Measurements from ENCODE around the gene TNKS2.
"Not testable (repeated sequence)": the region's sequence is repeated elsewhere in the genome, so short reads cannot be mapped to it uniquely, and the experiment has no call there.

The TNKS2 gene

GRCh38 chr10:91800756-91801155 is 2.5 kb downstream of the TNKS2 start:
- H3K4me3 ChIP-seq (ENCODE audit: control insufficient read depth, low read depth, low read length), result no peak overlapping the region

DNA sequence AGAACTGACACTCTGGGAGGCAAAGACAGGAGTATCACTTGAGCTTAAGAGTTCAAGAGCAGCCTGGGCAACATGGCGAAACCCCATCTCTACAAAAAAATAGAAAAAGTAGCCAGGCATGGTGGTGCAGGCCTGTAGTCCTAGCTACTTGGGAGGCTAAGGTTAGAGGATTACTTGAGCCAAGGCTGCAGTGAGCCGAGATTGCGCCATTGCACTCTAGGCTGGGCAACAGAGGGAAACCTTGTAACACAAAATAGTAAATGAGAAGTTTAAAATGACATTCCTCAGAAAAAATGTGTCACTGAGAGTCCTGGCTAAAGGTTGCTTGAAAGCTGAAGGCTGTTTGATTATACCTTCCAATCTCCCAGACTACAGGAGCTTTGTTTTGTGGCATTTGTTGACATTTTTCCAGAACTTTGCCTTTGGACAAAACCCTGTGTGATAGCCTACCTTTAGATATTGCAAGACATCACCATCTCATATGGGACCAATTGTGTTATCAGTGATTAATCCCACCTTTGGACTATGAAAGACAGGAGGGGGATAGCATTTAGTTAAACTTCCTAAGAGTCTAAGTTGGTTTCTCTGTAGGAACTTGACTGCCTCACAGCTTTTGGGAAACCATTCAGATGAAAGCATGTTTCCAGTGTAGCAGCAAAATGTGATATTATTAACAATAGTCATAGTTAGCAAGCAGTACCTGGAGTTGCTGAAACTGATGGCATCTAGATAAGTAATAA is 5.3 kb downstream of the TNKS2 start:
- DNase-seq (ENCODE audit: low read depth), result no peak
- no peak overlapping the region for H3K4me3 ChIP-seq (ENCODE audit: control insufficient read depth, low read depth, low read length)
- TF ChIP-seq CTCF (conservative IDR thresholded peaks at IDR 0.05; ENCODE audit: control insufficient read depth, insufficient read depth, low read depth, low read length), result no peak

More at GRCh38 chr10:91800756-91801155, 2.5 kb downstream of the TNKS2 start:
- no peak for DNase-seq (ENCODE audit: low read depth)
- TF ChIP-seq CTCF (conservative IDR thresholded peaks at IDR 0.05; ENCODE audit: control insufficient read depth, insufficient read depth, low read depth, low read length), result no peak

GRCh38 chr10:91804126-91804510 is 5.9 kb downstream of the TNKS2 start:
- no peak overlapping the region for H3K4me3 ChIP-seq (ENCODE audit: control insufficient read depth, low read depth, low read length)
- DNase-seq (ENCODE audit: low read depth), result no peak
- no peak for TF ChIP-seq CTCF (conservative IDR thresholded peaks at IDR 0.05; ENCODE audit: control insufficient read depth, insufficient read depth, low read depth, low read length)

DNA sequence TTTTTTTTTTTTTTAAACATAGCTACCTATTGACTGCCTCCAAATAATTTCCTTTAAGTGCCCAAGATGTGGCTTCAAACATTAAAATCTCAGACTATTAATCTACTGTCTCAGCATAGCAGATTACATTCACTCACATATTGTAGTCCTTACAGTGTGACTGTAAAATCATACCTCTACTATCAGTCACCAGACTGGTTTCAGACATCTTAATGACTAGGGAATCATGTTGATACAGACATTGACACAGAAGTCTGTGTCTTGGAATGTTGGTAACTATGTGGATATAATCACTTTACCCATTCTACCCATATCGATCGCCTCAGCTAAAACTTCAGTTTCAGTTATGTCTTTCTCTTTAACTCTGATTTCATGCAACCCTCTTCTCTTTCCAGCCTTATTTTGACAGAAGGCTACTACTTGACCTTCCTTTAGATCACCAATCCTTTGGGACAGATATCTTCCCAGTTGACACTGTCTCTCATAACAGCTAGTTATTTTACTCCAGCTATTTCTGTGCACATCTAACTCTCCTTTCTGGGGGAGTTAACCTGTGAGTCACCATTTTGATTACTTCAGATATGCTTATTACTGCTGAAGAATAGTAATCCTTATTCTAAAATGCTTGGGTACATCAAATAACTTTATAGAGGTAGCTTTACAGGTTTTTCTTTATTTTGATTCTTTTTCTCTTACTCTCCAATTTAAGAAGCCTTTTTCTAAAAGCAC is 7.0 kb downstream of the TNKS2 start:
- no peak for TF ChIP-seq CTCF (conservative IDR thresholded peaks at IDR 0.05; ENCODE audit: control insufficient read depth, insufficient read depth, low read depth, low read length)
- no peak for DNase-seq (ENCODE audit: low read depth)
- no peak overlapping the region for H3K4me3 ChIP-seq (ENCODE audit: control insufficient read depth, low read depth, low read length)

GRCh38 chr10:91807264-91807663 is 9.0 kb downstream of the TNKS2 start:
- H3K4me3 ChIP-seq (ENCODE audit: control insufficient read depth, low read depth, low read length); DNase-seq (ENCODE audit: low read depth): not testable (repeated sequence)

DNA sequence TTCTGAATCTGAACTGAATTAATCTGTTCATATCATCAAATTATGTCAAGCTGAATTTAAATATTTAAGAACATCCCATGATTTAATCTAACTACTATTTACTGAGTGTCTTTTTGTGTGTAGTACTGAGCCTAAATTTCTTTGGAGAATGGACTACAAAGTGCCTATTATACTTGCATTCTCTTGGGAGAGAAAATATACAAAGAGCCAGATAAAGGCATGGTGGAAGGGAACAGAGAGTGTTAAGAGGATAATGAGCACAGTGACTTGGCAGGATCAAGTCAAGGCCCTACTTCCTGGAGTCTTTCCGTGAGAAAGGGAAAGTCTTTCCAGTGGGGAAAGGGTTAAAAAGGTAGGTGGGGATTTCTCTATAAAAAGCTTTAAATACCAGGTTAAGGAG is 15.0 kb downstream of the TNKS2 start:
- no peak for DNase-seq (ENCODE audit: low read depth)
- no peak overlapping the region for H3K4me3 ChIP-seq (ENCODE audit: control insufficient read depth, low read depth, low read length)
- TF ChIP-seq CTCF (conservative IDR thresholded peaks at IDR 0.05; ENCODE audit: control insufficient read depth, insufficient read depth, low read depth, low read length), result no peak

DNA sequence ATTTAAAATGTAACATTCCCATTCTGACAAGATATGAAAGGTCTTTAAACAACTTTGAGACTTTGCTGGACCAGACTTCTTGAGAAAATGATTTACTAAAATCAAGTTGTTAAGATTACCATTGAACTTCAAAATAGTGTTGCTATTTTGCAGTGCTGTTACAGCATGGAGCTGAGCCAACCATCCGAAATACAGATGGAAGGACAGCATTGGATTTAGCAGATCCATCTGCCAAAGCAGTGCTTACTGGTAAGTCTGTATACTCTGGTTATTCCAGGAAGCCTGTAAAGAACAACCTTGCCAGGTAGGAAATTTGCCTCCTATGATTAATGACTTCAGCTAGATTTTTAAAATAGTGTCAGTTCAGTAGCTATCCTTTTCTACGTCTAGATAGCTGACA is 18.8 kb downstream of the TNKS2 start:
- H3K4me3 ChIP-seq (ENCODE audit: control insufficient read depth, low read depth, low read length), result no peak overlapping the region
- no peak for TF ChIP-seq CTCF (conservative IDR thresholded peaks at IDR 0.05; ENCODE audit: control insufficient read depth, insufficient read depth, low read depth, low read length)
- DNase-seq (ENCODE audit: low read depth), result no peak
